ENCODE measurements around the gene GDF2. TPM values are rescaled to one million over a fixed set of nuclear protein-coding genes. Genes with fewer than 3 reads are reported as not detected.

GDF2 gene
- total RNA-seq, 4 donors from 2014 or later, result not detected

DNA sequence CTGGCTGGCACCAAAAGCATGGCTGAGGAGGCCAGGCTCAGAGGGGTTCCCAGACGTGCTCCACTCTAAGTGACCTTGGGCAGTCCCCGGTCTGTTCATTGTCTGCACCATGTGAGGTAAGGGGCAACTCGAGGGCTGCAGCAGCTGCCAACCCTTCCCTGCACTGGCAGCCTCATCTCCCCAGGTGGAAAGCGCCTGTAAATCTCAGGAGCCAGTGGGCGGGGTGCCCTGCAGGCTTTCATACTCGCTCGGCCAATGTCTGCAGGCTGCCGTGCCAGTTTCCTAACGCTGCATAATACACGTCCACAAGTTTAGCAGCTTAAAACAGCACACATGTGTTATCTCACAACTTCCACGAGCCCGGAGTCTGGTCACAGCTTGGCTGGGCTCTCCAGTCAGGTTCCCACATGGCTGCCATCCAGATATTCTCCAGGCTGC is 34.9 kb upstream of the GDF2 start:
- H3K27ac ChIP-seq, result no peak overlapping the region
- TF ChIP-seq POLR2A (IDR thresholded peaks at IDR 0.05), result no peak
- TF ChIP-seq, protein P1, sequence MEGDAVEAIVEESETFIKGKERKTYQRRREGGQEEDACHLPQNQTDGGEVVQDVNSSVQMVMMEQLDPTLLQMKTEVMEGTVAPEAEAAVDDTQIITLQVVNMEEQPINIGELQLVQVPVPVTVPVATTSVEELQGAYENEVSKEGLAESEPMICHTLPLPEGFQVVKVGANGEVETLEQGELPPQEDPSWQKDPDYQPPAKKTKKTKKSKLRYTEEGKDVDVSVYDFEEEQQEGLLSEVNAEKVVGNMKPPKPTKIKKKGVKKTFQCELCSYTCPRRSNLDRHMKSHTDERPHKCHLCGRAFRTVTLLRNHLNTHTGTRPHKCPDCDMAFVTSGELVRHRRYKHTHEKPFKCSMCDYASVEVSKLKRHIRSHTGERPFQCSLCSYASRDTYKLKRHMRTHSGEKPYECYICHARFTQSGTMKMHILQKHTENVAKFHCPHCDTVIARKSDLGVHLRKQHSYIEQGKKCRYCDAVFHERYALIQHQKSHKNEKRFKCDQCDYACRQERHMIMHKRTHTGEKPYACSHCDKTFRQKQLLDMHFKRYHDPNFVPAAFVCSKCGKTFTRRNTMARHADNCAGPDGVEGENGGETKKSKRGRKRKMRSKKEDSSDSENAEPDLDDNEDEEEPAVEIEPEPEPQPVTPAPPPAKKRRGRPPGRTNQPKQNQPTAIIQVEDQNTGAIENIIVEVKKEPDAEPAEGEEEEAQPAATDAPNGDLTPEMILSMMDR (IDR thresholded peaks at IDR 0.05), result no peak
- DNase-seq, result peak in 1 of 3 donors; percentile 43

DNA sequence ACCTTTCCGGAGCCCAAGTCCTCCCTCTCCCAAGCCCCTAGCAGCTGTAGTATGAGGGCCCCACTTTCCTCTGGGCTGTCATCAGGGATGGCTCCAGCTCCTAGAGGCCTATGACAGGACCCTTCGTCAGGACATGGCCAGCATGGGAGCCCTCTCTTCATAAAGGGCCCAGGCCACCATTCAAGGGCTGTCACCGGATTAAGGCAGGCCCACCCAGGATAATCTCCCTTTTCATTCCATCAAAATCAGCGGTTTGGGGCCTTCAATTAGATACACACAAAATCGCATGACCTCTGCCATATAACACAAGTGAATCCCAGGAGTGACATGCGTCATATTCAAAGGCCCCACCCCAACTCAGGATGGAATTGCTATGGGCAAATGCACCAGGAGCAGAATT is 34.4 kb upstream of the GDF2 start:
- H3K27ac ChIP-seq, result no peak overlapping the region
- H3K4me3 ChIP-seq, result no peak overlapping the region
- H3K9me3 ChIP-seq, result no peaks in the 10 kb centered on the region
- TF ChIP-seq POLR2A (IDR thresholded peaks at IDR 0.05), result no peak
- TF ChIP-seq, protein P1 (IDR thresholded peaks at IDR 0.05), result no peak
- H3K27me3 ChIP-seq, result no peaks in the 10 kb centered on the region
- DNase-seq, result peak in 1 of 3 donors; percentile 34
- H3K36me3 ChIP-seq, result no peaks in the 10 kb centered on the region
- H3K4me1 ChIP-seq, result no peaks in the 10 kb centered on the region

More for the DNA sequence above, 34.9 kb upstream of the GDF2 start:
- no peaks in the 10 kb centered on the region for H3K27me3 ChIP-seq
- no peaks in the 10 kb centered on the region for H3K36me3 ChIP-seq
- no peaks in the 10 kb centered on the region for H3K9me3 ChIP-seq
- H3K4me3 ChIP-seq, result no peak overlapping the region
- no peaks in the 10 kb centered on the region for H3K4me1 ChIP-seq

DNA sequence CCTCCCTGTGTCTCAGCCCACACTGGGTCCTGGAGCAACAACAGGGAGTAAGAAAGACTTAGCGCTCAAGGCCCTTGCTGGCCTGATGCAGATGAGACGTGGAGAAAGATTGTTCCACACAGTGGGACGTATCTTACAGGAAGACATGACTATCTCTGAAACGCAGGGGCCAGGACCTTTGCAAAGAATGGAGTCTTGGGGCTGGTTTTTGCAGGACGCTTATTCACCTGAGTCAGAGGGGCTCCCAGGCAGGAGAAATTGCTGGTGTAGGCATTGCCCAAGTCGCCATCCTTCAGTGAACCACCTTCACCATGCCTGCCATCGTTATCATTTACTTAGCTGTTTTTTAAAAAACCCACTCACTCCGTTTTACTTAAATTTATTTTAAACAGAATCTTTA is 34.0 kb upstream of the GDF2 start:
- Histone ChIP-seq H3K4me3 (no peak overlapping the region), H3K9me3 (no peaks in the 10 kb centered on the region), H3K27me3 (no peaks in the 10 kb centered on the region), H3K4me1 (no peaks in the 10 kb centered on the region), H3K36me3 (no peaks in the 10 kb centered on the region), H3K27ac (no peak overlapping the region)
- DNase-seq, result no peak
- TF ChIP-seq POLR2A (IDR thresholded peaks at IDR 0.05), result no peak
- TF ChIP-seq, protein P1 (IDR thresholded peaks at IDR 0.05), result no peak

DNA sequence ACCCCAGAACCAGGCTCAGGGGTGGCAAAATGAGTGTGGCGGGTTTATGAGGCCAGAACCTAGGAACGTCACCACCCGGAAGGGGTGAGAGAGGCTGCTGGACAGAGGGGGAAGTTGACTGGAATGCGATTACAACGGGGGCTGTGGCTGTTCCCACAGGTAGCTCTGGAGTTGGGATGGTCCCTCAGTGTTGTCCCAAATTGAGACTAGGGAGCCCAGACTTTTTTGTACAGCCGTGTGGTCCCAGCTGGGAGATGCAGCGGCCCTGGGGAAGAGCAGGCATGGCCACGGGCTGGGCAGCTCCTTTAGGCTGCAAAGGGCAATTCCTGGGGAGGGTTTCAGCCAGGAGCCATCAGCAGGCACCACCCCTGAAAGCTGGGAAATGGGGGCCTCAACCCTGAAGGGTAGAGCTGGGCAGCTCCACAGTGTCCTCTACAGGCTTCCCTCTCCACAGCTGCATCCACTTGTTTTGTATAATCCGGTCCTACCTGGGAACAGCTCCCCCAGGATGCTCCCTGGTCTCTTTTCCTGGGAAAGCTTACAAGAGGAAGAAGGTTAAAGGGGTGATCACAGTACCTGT is 33.2 kb upstream of the GDF2 start:
- H3K27ac ChIP-seq, result no peak overlapping the region
- H3K27me3 ChIP-seq, result no peaks in the 10 kb centered on the region
- no peaks in the 10 kb centered on the region for H3K36me3 ChIP-seq
- DNase-seq, result peak in 1 of 3 donors; percentile 37
- no peak overlapping the region for H3K4me3 ChIP-seq
- no peaks in the 10 kb centered on the region for H3K9me3 ChIP-seq
- TF ChIP-seq, protein P1 (IDR thresholded peaks at IDR 0.05), result no peak
- no peak for TF ChIP-seq POLR2A (IDR thresholded peaks at IDR 0.05)
- H3K4me1 ChIP-seq, result no peaks in the 10 kb centered on the region

DNA sequence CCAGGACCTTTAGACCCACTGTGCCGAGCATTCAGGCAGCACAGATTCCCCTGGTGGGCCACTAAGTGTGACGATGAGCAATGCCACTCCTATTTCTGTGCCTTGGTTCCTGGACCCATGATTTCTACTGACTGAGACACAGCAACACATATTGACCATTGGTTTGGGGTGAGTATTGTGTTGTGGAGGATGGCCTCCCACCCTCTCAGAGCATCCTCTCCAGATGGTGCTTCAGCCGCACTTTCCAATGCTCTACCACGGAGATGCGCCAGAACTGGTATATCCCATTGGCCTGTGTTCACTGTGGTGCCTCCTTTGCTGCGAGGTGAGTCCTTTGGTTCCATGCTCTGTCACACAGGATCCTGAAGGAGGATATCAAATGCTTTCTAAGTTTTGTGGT is 32.3 kb upstream of the GDF2 start:
- Histone ChIP-seq H3K4me1 (no peaks in the 10 kb centered on the region), H3K9me3 (no peaks in the 10 kb centered on the region), H3K4me3 (no peak overlapping the region), H3K27me3 (no peaks in the 10 kb centered on the region), H3K36me3 (no peaks in the 10 kb centered on the region), H3K27ac (no peak overlapping the region)
- no peak for DNase-seq
- no peak for TF ChIP-seq POLR2A (IDR thresholded peaks at IDR 0.05)
- TF ChIP-seq, protein P1 (IDR thresholded peaks at IDR 0.05), result no peak

DNA sequence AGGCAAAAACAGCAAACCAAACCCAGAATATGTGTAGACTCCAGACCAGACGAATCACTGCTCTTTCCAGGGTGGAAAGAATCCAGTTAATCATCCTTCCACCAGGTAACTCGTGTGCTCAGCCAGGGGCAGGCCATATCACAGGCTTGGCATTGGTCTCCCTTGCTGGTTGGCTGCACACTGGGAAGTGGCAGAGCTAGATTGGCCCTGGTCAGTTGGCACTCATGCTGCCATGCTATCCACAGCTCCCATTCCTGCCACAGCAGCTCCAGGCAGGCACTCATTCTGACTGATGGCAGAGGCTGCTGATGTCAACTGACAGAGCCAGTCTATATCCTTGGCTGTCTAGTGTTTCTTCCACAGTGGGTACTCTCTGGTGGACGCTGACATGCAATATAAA is 31.9 kb upstream of the GDF2 start:
- no peak for DNase-seq
- H3K27me3 ChIP-seq, result no peaks in the 10 kb centered on the region
- no peaks in the 10 kb centered on the region for H3K4me1 ChIP-seq
- no peak overlapping the region for H3K27ac ChIP-seq
- no peak overlapping the region for H3K4me3 ChIP-seq
- no peaks in the 10 kb centered on the region for H3K9me3 ChIP-seq
- H3K36me3 ChIP-seq, result no peaks in the 10 kb centered on the region
- TF ChIP-seq, protein P1 (IDR thresholded peaks at IDR 0.05), result no peak
- no peak for TF ChIP-seq POLR2A (IDR thresholded peaks at IDR 0.05)
